DOHH2 (cell line): ENCODE measurements around the gene SF3B2.

ENCODE experiments used
- H3F3A ChIP-seq: fragments of 200-600 bp; sonication (generic), shearing (Covaris generic); 2 replicates; pipeline ENCODE4 v1.6.0; 2016; ENCODE audit warnings: antibody characterized with exemption, mild to moderate bottlenecking; ENCODE audit not compliant: control insufficient read depth, insufficient read depth
- H3K27ac ChIP-seq: fragments of 200-600 bp; sonication (generic); 2 replicates; pipeline ENCODE4 v1.5.1; 2014; ENCODE audit warnings: low read depth, mild to moderate bottlenecking, low read length, moderate library complexity
- H3K27me3 ChIP-seq: fragments of 200-600 bp; sonication (generic); 2 replicates; pipeline ENCODE4 v1.6.1; 2014; ENCODE audit warnings: mild to moderate bottlenecking, low read length, mixed read lengths; ENCODE audit not compliant: control insufficient read depth
- H3K36me3 ChIP-seq: fragments of 200-600 bp; sonication (generic); 2 replicates; pipeline ENCODE4 v1.6.1; 2014; ENCODE audit warnings: mild to moderate bottlenecking, low read length, moderate library complexity, mixed read lengths; ENCODE audit not compliant: control insufficient read depth
- H3K4me1 ChIP-seq: fragments of 200-600 bp; sonication (generic); 2 replicates; pipeline ENCODE4 v1.6.1; 2014; ENCODE audit warnings: mild to moderate bottlenecking, low read length, mixed read lengths; ENCODE audit not compliant: control insufficient read depth
- H3K4me2 ChIP-seq: fragments of 200-600 bp; sonication (generic); 2 replicates; pipeline ENCODE4 v1.6.0; 2014; ENCODE audit warnings: mild to moderate bottlenecking, low read length, moderate library complexity
- H3K4me3 ChIP-seq: fragments of 200-600 bp; sonication (generic); 2 replicates; pipeline ENCODE4 v1.5.1; 2014; ENCODE audit warnings: mild to moderate bottlenecking, low read length, mixed read lengths
- H3K79me2 ChIP-seq: fragments of 200-600 bp; sonication (generic); 2 replicates; pipeline ENCODE4 v1.6.1; 2014; ENCODE audit warnings: mild to moderate bottlenecking, low read length, mixed read lengths; ENCODE audit not compliant: control insufficient read depth
- H3K9me2 ChIP-seq: fragments of 200-600 bp; sonication (generic); replicated peaks from 2 replicates; pipeline ENCODE4 v1.6.1; 2014; ENCODE audit warnings: mild to moderate bottlenecking, low read length, mixed read lengths; ENCODE audit not compliant: control insufficient read depth
- H3K9me3 ChIP-seq: fragments of 200-600 bp; sonication (generic); 2 replicates; pipeline ENCODE4 v1.6.1; 2014; ENCODE audit warnings: antibody characterized with exemption, low read length, mixed read lengths; ENCODE audit not compliant: control insufficient read depth, insufficient read depth
- H4K20me1 ChIP-seq: fragments of 200-600 bp; sonication (generic); 2 replicates; pipeline ENCODE4 v1.6.0; 2014; ENCODE audit warnings: low read depth, mild to moderate bottlenecking, antibody characterized with exemption, low read length, moderate library complexity; ENCODE audit not compliant: control insufficient read depth, insufficient read depth
- CTCF ChIP-seq: fragments of 200-600 bp; sonication (generic); IDR thresholded peaks from one replicate; pipeline ENCODE4 v1.5.1; 2014; ENCODE audit warnings: antibody characterized with exemption, mild to moderate bottlenecking, low read depth, low read length; ENCODE audit not compliant: poor library complexity, severe bottlenecking
- EZH2phosphoT487 ChIP-seq: fragments of 200-600 bp; sonication (generic); IDR thresholded peaks from 2 replicates; pipeline ENCODE4 v1.6.1; 2017; ENCODE audit warnings: borderline replicate concordance, mild to moderate bottlenecking, antibody characterized with exemption, low read length, moderate library complexity, mixed read lengths

The SF3B2 gene

GRCh38 chr11:66059966-66060680 lies 8.0 kb downstream of the SF3B2 start:
- peaks cover 96% of the 10 kb centered on the region for H3K36me3 ChIP-seq
- peaks cover 4% of the 10 kb centered on the region; the same call in 1 of the 2 replicates for H3K4me1 ChIP-seq
- no peaks in the 10 kb centered on the region for H3K9me2 ChIP-seq
- no peak overlapping the region for H3K4me3 ChIP-seq
- H3K4me2 ChIP-seq, result no peak overlapping the region
- H3K27me3 ChIP-seq, result no peaks in the 10 kb centered on the region
- H3K27ac ChIP-seq, result no peak overlapping the region
- TF ChIP-seq CTCF (no peak), EZH2phosphoT487 (no peak)
- H3K9me3 ChIP-seq, result no peaks in the 10 kb centered on the region
- H3K79me2 ChIP-seq, result peaks cover 27% of the 10 kb centered on the region
- no peaks in the 10 kb centered on the region; the same call in 1 of the 2 replicates for H4K20me1 ChIP-seq
- peaks cover 6% of the 10 kb centered on the region for H3F3A ChIP-seq

- H3F3A ChIP-seq, result peaks cover 16% of the 10 kb centered on the region
- no peaks in the 10 kb centered on the region for H3K9me2 ChIP-seq
- H3K9me3 ChIP-seq, result no peaks in the 10 kb centered on the region
- H3K36me3 ChIP-seq, result peaks cover 94% of the 10 kb centered on the region
- no peak overlapping the region for H3K27ac ChIP-seq
- TF ChIP-seq EZH2phosphoT487 (no peak), CTCF (no peak)
- H3K79me2 ChIP-seq, result peaks cover 24% of the 10 kb centered on the region
- H3K4me3 ChIP-seq, result no peak overlapping the region
- peaks cover 4% of the 10 kb centered on the region; the same call in 1 of the 2 replicates for H3K4me1 ChIP-seq
- no peak overlapping the region for H3K4me2 ChIP-seq
- no peaks in the 10 kb centered on the region for H4K20me1 ChIP-seq
- no peaks in the 10 kb centered on the region for H3K27me3 ChIP-seq
Observed at GRCh38 chr11:66061268-66061667, 9.1 kb downstream of the SF3B2 start.

- Histone ChIP-seq H3F3A (peaks cover 26% of the 10 kb centered on the region), H3K9me2 (no peaks in the 10 kb centered on the region), H3K9me3 (no peaks in the 10 kb centered on the region), H3K27me3 (no peaks in the 10 kb centered on the region), H3K4me2 (no peak overlapping the region), H3K27ac (no peak overlapping the region), H3K4me3 (no peak overlapping the region), H4K20me1 (no peaks in the 10 kb centered on the region), H3K79me2 (peaks cover 24% of the 10 kb centered on the region), H3K36me3 (peaks cover 94% of the 10 kb centered on the region), H3K4me1 (peaks cover 12% of the 10 kb centered on the region)
- TF ChIP-seq CTCF (no peak), EZH2phosphoT487 (no peak)
Observed at GRCh38 chr11:66062408-66062807, 10.2 kb downstream of the SF3B2 start.
